ENCODE data around the gene SLC2A4RG.

DNA sequence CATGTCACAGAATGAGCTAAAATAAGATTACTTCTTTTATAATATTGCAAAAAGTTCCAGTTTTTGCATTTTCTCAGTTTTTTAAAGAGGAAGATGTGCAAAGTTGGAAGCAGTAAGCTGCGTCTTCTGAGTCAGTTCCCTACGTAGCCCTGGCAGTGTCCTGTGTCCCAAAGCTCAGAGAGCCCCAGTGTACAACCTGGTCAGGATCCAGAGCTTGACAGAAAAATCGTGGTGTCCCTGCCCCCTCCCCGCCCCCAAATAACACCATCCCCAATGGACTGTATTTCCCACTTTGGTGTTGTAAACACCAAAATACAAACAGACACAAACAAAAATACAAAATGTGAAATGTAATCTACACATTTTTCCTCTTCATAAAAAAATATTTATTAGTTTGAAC lies 4.6 kb downstream of the SLC2A4RG start:
- TF ChIP-seq, protein P1, sequence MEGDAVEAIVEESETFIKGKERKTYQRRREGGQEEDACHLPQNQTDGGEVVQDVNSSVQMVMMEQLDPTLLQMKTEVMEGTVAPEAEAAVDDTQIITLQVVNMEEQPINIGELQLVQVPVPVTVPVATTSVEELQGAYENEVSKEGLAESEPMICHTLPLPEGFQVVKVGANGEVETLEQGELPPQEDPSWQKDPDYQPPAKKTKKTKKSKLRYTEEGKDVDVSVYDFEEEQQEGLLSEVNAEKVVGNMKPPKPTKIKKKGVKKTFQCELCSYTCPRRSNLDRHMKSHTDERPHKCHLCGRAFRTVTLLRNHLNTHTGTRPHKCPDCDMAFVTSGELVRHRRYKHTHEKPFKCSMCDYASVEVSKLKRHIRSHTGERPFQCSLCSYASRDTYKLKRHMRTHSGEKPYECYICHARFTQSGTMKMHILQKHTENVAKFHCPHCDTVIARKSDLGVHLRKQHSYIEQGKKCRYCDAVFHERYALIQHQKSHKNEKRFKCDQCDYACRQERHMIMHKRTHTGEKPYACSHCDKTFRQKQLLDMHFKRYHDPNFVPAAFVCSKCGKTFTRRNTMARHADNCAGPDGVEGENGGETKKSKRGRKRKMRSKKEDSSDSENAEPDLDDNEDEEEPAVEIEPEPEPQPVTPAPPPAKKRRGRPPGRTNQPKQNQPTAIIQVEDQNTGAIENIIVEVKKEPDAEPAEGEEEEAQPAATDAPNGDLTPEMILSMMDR (IDR thresholded peaks at IDR 0.05) = no peak
- no peak for TF ChIP-seq POLR2A (IDR thresholded peaks at IDR 0.05)
